Measurements from ENCODE around the gene NLRP7.
"Not testable (repeated sequence)": the region's sequence is repeated elsewhere in the genome, so short reads cannot be mapped to it uniquely, and the experiment has no call there.

NLRP7 gene

GRCh38 chr19:54919646-54920563 is 27.4 kb downstream of the NLRP7 start:
- not testable (repeated sequence) for DNase-seq (ENCODE audit: low spot score)

GRCh38 chr19:54918499-54918898 is 28.8 kb downstream of the NLRP7 start:
- no peak for DNase-seq (ENCODE audit: low spot score)

- DNase-seq (ENCODE audit: low spot score): no peak
Measured at GRCh38 chr19:54916822-54917221, 30.5 kb downstream of the NLRP7 start.

- not testable (repeated sequence) for DNase-seq (ENCODE audit: low spot score)
Measured at GRCh38 chr19:54907899-54908298, 39.4 kb downstream of the NLRP7 start.

GRCh38 chr19:54906819-54907218 is 40.5 kb downstream of the NLRP7 start:
- DNase-seq (ENCODE audit: low spot score): no peak

GRCh38 chr19:54905803-54906511 is 41.4 kb downstream of the NLRP7 start, which contains the start of gene NCR1:
Gene NCR1, plus strand, starts transcription at chr19:54906148. Its CDS starts 40 bp downstream, at chr19:54906188.
- peak; percentile 4 for DNase-seq (ENCODE audit: low spot score)

GRCh38 chr19:54905421-54905802 is 41.9 kb downstream of the NLRP7 start:
- DNase-seq (ENCODE audit: low spot score): no peak

GRCh38 chr19:54904261-54904660 is 43.1 kb downstream of the NLRP7 start:
- DNase-seq (ENCODE audit: low spot score): not testable (repeated sequence)

- no peak for DNase-seq (ENCODE audit: low spot score)
Measured at GRCh38 chr19:54903303-54903702, 44.0 kb downstream of the NLRP7 start.

- DNase-seq (ENCODE audit: low spot score): no peak
Measured at GRCh38 chr19:54902061-54902460, 45.3 kb downstream of the NLRP7 start.

- not testable (repeated sequence) for DNase-seq (ENCODE audit: low spot score)
Measured at GRCh38 chr19:54901153-54901552, 46.2 kb downstream of the NLRP7 start.

GRCh38 chr19:54899646-54900045 is 47.7 kb downstream of the NLRP7 start:
- DNase-seq (ENCODE audit: low spot score): not testable (repeated sequence)

GRCh38 chr19:54898685-54899084 is 48.6 kb downstream of the NLRP7 start:
- DNase-seq (ENCODE audit: low spot score): not testable (repeated sequence)

- no peak for DNase-seq (ENCODE audit: low spot score)
Measured at GRCh38 chr19:54896036-54896435, 51.3 kb downstream of the NLRP7 start.

GRCh38 chr19:54894106-54894505 is 53.2 kb downstream of the NLRP7 start:
- not testable (repeated sequence) for DNase-seq (ENCODE audit: low spot score)

GRCh38 chr19:54893406-54893805 is 53.9 kb downstream of the NLRP7 start:
- no peak for DNase-seq (ENCODE audit: low spot score)

- no peak for DNase-seq (ENCODE audit: low spot score)
Measured at GRCh38 chr19:54889566-54889965, 57.8 kb downstream of the NLRP7 start.

- no peak for DNase-seq (ENCODE audit: low spot score)
Measured at GRCh38 chr19:54888239-54888638, 59.1 kb downstream of the NLRP7 start.

GRCh38 chr19:54883228-54883627 is 64.1 kb downstream of the NLRP7 start:
- no peak for DNase-seq (ENCODE audit: low spot score)

GRCh38 chr19:54882758-54883157 is 64.6 kb downstream of the NLRP7 start:
- DNase-seq (ENCODE audit: low spot score): no peak

GRCh38 chr19:54881884-54882283 is 65.4 kb downstream of the NLRP7 start:
- no peak for DNase-seq (ENCODE audit: low spot score)

- DNase-seq (ENCODE audit: low spot score): no peak
Measured at GRCh38 chr19:54877471-54877870, 69.9 kb downstream of the NLRP7 start.

GRCh38 chr19:54875506-54875905 is 71.8 kb downstream of the NLRP7 start:
- DNase-seq (ENCODE audit: low spot score): no peak

Measured in kidney tubule cell (primary cell).